ENCODE data around the gene PCDHA12.

DNA sequence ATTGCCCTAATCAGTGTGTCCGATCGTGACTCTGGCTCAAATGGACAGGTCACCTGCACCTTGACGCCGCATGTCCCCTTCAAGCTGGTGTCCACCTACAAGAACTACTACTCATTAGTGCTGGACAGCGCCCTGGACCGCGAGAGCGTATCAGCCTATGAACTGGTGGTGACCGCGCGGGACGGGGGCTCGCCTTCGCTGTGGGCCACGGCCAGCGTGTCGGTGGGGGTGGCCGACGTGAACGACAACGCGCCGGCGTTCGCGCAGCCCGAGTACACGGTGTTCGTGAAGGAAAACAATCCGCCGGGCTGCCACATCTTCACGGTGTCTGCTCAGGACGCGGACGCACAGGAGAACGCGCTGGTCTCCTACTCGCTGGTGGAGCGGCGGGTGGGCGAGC lies 8.3 kb downstream of the PCDHA12 start:
- no peak for TF ChIP-seq EP300 (IDR thresholded peaks at IDR 0.05)
- TF ChIP-seq, protein P1, sequence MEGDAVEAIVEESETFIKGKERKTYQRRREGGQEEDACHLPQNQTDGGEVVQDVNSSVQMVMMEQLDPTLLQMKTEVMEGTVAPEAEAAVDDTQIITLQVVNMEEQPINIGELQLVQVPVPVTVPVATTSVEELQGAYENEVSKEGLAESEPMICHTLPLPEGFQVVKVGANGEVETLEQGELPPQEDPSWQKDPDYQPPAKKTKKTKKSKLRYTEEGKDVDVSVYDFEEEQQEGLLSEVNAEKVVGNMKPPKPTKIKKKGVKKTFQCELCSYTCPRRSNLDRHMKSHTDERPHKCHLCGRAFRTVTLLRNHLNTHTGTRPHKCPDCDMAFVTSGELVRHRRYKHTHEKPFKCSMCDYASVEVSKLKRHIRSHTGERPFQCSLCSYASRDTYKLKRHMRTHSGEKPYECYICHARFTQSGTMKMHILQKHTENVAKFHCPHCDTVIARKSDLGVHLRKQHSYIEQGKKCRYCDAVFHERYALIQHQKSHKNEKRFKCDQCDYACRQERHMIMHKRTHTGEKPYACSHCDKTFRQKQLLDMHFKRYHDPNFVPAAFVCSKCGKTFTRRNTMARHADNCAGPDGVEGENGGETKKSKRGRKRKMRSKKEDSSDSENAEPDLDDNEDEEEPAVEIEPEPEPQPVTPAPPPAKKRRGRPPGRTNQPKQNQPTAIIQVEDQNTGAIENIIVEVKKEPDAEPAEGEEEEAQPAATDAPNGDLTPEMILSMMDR (IDR thresholded peaks at IDR 0.05), result no peak
